ENCODE measurements around the gene CRELD1. TPM values are rescaled to one million over a fixed set of nuclear protein-coding genes. Genes with fewer than 3 reads are reported as not detected.
A peak's percentile ranks its signal among the peaks of the same experiment; 100 is the strongest.

The CRELD1 gene
- total and polyA plus RNA-seq, 2 of the 13 experiments (the other 11 are each of a cell fraction or from before 2014, with no cell fraction given), result 27.1 to 61.9 TPM

GRCh38 chr3:9947025-9947995, 13.7 kb downstream of the CRELD1 start (continued):
- TF ChIP-seq MXI1 (IDR thresholded peaks at IDR 0.05; ENCODE audit: borderline replicate concordance, low read depth, low read length), result peak; percentile 97
- TF ChIP-seq ZSCAN12 (CRISPR knock-in tag; IDR thresholded peaks at IDR 0.05), result peak; percentile 62; the same call in 1 of the 2 replicates
- TF ChIP-seq PLSCR1 (CRISPR knock-in tag; IDR thresholded peaks at IDR 0.05; ENCODE audit: borderline replicate concordance), result no peak
- TF ChIP-seq, protein P1, sequence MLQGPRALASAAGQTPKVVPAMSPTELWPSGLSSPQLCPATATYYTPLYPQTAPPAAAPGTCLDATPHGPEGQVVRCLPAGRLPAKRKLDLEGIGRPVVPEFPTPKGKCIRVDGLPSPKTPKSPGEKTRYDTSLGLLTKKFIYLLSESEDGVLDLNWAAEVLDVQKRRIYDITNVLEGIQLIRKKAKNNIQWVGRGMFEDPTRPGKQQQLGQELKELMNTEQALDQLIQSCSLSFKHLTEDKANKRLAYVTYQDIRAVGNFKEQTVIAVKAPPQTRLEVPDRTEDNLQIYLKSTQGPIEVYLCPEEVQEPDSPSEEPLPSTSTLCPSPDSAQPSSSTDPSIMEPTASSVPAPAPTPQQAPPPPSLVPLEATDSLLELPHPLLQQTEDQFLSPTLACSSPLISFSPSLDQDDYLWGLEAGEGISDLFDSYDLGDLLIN (CRISPR knock-in tag; IDR thresholded peaks at IDR 0.05; ENCODE audit: borderline replicate concordance), result peak; percentile 74; the same call in 1 of the 2 replicates
- peak; percentile 63; the same call in 1 of the 2 replicates for TF ChIP-seq ZNF749 (CRISPR knock-in tag; IDR thresholded peaks at IDR 0.05; ENCODE audit: borderline replicate concordance)
- TF ChIP-seq SIX4 (CRISPR knock-in tag; IDR thresholded peaks at IDR 0.05), result peak; percentile 65; the same call in 1 of the 2 replicates
- no peak; the same call in 1 of the 2 replicates for TF ChIP-seq ZNF30 (CRISPR knock-in tag; IDR thresholded peaks at IDR 0.05)
- TF ChIP-seq, protein P2, sequence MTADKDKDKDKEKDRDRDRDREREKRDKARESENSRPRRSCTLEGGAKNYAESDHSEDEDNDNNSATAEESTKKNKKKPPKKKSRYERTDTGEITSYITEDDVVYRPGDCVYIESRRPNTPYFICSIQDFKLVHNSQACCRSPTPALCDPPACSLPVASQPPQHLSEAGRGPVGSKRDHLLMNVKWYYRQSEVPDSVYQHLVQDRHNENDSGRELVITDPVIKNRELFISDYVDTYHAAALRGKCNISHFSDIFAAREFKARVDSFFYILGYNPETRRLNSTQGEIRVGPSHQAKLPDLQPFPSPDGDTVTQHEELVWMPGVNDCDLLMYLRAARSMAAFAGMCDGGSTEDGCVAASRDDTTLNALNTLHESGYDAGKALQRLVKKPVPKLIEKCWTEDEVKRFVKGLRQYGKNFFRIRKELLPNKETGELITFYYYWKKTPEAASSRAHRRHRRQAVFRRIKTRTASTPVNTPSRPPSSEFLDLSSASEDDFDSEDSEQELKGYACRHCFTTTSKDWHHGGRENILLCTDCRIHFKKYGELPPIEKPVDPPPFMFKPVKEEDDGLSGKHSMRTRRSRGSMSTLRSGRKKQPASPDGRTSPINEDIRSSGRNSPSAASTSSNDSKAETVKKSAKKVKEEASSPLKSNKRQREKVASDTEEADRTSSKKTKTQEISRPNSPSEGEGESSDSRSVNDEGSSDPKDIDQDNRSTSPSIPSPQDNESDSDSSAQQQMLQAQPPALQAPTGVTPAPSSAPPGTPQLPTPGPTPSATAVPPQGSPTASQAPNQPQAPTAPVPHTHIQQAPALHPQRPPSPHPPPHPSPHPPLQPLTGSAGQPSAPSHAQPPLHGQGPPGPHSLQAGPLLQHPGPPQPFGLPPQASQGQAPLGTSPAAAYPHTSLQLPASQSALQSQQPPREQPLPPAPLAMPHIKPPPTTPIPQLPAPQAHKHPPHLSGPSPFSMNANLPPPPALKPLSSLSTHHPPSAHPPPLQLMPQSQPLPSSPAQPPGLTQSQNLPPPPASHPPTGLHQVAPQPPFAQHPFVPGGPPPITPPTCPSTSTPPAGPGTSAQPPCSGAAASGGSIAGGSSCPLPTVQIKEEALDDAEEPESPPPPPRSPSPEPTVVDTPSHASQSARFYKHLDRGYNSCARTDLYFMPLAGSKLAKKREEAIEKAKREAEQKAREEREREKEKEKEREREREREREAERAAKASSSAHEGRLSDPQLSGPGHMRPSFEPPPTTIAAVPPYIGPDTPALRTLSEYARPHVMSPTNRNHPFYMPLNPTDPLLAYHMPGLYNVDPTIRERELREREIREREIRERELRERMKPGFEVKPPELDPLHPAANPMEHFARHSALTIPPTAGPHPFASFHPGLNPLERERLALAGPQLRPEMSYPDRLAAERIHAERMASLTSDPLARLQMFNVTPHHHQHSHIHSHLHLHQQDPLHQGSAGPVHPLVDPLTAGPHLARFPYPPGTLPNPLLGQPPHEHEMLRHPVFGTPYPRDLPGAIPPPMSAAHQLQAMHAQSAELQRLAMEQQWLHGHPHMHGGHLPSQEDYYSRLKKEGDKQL (CRISPR knock-in tag; IDR thresholded peaks at IDR 0.05; ENCODE audit: low read depth), result peak; percentile 18; the same call in 1 of the 2 replicates
- 0 out of 2 replicates have a peak, but pooled peaks have one; percentile 74 for TF ChIP-seq CERS6 (CRISPR knock-in tag; IDR thresholded peaks at IDR 0.05)
- peak; percentile 62 for TF ChIP-seq ZNF710 (CRISPR knock-in tag; IDR thresholded peaks at IDR 0.05; ENCODE audit: borderline replicate concordance)
- peak; percentile 73 for TF ChIP-seq POLR2AphosphoS5 (IDR thresholded peaks at IDR 0.05; ENCODE audit: low read depth, low read length)
- TF ChIP-seq ZSCAN21 (CRISPR knock-in tag; IDR thresholded peaks at IDR 0.05; ENCODE audit: borderline replicate concordance), result peak; percentile 84; the same call in 1 of the 2 replicates
- peak; percentile 72 for TF ChIP-seq ZNF670 (CRISPR knock-in tag; IDR thresholded peaks at IDR 0.05; ENCODE audit: borderline replicate concordance)
- no peak for TF ChIP-seq ATM (IDR thresholded peaks at IDR 0.05; ENCODE audit: borderline replicate concordance)
- TF ChIP-seq ZNF234 (CRISPR knock-in tag; conservative IDR thresholded peaks at IDR 0.05), result peak; percentile 87
